HG02798 (cell line): Measurements from ENCODE around the gene ANO8.
"Not testable (repeated sequence)": the region's sequence is repeated elsewhere in the genome, so short reads cannot be mapped to it uniquely, and the experiment has no call there.

Experiments
- ATAC-seq: cut with Tn5 transposase; IDR thresholded peaks from one replicate; pipeline ENCODE4 v1.9.1; 2021; ENCODE audit warnings: mild to moderate bottlenecking; ENCODE audit not compliant: unreplicated experiment, poor library complexity

The ANO8 gene, protein sequence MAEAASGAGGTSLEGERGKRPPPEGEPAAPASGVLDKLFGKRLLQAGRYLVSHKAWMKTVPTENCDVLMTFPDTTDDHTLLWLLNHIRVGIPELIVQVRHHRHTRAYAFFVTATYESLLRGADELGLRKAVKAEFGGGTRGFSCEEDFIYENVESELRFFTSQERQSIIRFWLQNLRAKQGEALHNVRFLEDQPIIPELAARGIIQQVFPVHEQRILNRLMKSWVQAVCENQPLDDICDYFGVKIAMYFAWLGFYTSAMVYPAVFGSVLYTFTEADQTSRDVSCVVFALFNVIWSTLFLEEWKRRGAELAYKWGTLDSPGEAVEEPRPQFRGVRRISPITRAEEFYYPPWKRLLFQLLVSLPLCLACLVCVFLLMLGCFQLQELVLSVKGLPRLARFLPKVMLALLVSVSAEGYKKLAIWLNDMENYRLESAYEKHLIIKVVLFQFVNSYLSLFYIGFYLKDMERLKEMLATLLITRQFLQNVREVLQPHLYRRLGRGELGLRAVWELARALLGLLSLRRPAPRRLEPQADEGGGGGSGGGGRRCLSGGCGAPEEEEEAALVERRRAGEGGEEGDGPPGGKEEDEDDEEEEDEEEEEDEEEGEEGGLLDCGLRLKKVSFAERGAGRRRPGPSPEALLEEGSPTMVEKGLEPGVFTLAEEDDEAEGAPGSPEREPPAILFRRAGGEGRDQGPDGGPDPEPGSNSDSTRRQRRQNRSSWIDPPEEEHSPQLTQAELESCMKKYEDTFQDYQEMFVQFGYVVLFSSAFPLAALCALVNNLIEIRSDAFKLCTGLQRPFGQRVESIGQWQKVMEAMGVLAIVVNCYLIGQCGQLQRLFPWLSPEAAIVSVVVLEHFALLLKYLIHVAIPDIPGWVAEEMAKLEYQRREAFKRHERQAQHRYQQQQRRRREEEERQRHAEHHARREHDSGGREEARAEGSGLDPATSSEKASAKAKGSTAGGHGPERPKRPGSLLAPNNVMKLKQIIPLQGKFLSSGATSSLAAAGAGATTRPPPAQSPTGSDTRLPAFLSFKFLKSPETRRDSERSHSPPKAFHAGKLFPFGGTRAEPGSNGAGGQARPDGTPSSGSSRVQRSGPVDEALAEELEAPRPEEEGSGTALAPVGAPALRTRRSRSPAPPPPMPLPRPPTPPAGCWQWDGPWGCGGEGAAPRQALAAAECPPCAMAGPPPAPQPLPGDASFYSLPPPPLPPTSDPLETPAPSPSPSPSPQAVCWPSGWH

DNA sequence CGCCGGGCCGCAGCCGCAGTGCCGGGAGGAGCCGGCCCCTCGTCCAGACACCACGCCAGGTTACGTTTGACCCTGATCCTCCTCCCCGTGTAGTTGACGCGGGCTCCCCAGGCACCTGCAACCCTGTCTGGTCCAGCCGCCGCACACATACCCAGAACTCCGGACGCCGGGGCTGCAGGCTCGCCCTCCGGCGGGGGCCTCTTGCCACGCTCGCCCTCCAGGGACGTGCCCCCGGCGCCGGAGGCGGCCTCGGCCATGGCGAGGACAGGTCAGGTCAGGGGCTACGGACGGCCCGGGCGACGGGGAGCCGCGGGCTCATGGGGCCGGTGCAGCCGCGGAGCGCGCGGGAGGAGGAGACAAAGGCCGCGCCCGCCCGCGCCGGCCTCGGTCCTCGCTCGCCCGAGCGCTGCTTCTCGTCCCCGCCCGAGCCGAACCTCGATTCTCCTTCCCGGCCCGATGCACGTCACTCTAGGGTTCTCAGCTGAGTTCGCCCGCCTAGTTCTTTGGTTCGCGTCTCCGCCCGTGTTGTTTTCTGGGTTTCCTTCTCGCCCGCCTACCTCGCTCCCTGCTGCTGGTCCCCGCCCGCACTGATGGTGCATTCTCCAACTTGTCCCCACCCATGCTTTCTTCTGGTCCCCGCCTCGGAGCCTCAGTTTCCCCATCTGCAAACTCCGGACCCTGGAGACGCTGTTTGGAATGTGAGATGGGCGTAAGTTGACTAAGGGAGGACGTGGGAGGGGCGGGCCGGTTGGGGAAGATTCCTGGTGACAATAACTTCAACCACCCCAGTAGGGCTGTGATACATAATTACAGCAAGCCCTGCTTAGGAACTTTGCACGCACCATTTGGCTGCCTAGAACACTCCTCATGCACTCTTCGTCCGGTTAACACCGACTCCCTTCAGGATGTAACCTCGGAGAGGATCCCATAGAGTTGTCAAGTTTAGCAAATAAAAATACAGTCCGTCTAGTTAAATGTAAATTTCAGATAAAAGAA, at the start of gene ANO8:
TSS of gene ANO8 (minus strand) at position 442 of the 996 bp plus-strand sequence. CDS start at position 257, 185 bp downstream.
- peak; percentile 58 for ATAC-seq

DNA sequence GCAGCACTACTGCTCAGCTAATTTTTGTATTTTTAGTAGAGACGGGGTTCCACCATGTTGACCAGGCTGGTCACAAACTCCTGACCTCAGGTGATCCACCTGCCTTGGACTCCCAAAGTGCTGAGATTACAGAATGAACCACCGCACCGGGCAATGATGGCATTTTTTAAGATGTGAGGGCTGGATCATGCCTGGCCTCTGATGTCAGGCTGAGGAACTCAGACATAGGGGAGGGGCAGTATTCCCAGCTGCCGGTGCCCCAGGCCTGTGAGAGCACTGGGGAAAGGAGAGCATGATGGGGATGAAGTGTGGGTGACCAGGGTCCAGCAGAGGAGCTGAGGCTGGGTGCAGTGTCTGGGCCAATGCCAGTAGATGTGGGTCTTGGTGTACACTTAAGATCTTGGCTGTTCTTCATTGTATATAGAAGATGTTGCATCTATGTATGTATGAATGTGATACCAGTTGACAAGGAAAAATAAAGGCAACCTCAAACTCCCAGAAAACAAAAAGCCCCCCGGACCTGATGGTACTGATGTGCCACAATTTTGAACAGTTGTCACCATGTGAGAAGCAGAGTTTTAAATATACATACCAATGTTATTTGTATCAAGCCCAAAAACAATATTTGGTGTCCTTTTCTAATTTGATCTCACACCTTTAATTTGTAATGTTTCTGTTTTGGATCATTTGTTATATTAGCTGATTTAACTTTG, 45.9 kb upstream of the ANO8 start:
- ATAC-seq = no peak

DNA sequence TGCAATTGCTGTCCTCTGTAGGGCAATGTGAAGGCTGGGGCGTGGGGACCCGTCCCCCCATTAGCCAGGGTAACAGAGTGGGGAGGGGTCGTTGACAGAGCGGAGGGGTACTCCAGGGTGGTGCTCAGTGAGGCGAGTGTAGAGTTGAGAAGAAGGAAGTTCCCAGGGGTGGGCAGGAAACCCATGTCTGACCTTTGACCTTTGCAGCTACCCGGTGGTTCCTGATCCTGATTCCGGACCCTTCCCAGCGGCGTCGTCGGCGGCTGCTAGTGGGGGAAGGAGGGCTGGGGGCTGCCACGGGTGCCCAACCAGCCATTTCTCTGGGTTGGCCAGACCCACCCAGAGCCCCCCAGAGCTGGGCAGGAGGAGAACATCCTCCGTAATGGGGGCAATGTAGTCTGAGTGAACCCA, 44.6 kb upstream of the ANO8 start:
- ATAC-seq = no peak

DNA sequence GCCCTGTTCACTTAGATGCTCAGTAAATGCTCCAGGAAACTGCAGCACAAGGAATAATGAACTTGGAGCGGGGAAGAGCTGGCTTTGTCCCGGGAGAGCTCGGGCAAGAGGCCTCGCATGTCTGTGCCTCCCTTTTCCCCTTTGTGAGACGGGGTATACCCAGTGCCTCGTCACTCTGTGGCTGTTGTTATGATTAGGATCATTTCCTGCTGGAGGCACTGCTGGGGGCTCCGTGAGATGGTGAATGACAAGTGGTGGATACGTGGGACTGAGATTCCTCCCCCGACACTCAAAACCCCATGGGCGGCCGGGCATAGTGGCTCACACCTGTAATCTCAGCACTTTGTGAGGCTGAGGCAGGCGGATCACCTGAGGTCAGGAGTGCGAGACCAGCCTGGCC, 43.6 kb upstream of the ANO8 start:
- ATAC-seq = no peak

GRCh38 chr19:17376935-17377600, 42.4 kb upstream of the ANO8 start, which contains the start of gene PLVAP:
TSS of gene PLVAP (minus strand) at chr19:17377342. CDS start at chr19:17377288, 54 bp downstream.
- no peak for ATAC-seq

DNA sequence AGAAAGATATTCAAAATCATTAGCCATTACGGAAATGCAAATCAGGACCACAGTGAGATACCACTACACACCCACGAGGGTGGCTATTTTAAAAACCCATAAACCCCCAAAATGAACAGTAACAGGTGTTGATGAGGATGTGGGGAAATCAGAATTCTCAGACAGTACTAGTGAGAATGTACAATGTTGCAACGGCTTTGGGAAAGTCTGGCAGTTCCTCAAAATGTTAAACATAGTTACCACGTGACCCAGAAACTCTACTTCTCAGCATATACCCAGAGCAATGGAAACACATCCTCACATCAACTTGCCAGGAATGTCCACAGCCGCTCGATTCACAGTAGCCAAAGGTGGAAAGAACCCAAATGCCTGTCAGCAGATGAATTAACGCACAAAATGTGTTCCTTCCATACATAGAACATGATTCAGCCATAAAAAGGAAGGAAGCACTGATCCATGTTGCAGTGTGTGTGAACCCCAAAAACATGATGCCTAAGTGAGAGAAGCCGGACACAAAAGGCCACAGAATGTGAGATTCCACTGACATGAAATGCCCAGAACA, 35.5 kb upstream of the ANO8 start:
- ATAC-seq = peak; percentile 90

DNA sequence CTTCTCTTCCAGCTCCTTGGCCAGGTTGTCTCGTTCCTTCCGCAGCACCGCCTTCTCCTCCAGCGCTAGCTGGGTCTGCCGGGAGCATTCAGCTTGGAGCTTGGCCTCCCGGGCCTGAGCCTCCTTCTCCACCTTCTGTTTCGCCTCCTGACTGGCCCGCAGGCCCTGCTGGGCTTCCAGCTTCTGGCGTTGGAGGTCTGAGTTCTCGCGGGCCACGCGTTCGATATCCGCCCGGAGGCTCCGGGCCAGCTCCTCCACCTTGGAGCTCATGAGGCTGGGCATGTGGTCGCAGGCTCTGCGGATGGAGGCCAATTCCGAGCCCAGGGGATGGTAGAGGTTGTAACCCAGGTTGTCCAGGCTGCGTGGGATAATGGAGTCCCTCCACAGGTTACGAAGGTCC, 30.7 kb upstream of the ANO8 start:
- ATAC-seq = no peak

GRCh38 chr19:17363852-17364605, 29.4 kb upstream of the ANO8 start:
- not testable (repeated sequence) for ATAC-seq

DNA sequence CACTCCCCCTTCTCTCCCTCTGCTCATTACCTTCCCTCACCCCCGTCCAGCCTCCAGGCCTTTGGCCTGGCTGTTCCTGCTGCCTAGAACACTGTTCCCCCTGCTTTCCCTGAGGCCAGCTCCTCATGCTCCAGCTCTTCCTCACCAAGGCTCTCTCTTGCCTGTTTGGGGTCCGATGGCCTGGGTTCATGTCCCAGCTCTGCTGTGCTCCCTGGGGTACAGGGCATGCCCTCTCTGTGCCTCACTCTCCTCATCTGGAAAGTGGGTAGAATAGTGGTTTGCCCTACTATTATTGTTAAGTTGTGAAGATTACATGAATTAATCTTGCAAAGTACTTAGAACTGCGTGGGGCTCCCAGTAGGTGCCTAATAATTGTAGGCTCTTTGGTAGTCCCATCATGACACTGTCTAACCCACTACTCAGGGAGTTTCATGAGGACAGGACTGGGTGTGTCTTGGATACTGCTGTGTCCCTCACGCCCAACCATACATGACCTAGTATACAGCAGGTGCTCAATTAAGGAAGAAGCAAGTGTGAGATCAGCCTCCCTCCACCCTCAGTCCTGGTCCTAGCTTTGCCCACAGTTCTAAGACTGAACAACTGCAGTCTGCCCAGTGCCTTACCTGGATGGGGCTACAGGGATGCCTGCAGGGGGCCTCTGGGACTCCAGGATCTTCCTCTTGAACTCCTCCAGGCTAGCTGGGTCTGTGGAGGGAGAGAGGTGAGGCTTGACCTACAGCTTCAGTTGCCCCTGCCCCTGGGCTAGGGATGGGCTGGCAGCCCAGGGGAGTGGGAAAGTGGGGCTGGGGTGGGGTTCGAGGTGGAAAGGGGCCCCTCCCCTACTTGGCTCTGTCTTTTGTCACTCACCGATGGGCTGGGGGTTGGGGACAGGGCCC, 25.5 kb upstream of the ANO8 start:
- no peak for ATAC-seq

DNA sequence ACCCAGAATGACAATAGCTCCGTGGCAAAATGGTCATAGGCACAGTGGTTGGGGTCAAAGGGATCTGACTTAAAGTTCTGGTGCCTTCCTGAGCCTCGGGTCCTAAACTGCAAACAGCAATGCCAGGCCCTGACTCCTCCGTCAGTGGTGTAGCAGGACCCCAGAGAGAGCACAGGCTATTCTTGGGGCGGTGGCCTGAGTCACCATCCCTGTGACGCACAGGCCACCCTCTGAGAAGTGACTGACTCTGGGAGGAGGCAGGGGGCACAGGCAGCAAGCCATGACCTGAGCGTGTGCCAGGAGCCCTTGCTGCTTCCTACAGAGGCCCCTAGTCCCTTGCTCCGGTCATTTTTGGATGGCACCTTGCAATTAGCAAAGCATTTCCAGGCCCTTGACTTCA, 23.7 kb upstream of the ANO8 start:
- no peak for ATAC-seq

DNA sequence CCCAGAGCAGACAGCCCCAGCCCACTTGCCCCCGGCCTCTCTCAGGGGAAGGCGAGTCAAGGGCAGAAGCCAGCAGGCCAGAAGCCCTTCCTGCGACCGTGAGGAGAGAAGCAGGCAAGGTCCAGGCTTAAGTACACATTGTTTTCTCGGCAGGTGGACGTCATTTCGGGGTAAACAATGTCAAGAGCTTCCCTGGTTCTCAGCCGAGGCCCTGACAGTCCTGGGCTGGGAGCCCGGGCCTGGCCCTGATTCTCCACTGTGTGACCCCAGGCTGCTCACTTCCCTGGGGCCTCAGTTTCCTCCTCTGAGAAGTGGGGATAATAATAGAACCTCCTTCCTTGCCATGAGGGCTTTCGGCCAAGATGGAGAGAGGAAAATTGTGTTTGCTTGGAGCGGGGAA, 23.1 kb upstream of the ANO8 start:
- ATAC-seq = no peak

DNA sequence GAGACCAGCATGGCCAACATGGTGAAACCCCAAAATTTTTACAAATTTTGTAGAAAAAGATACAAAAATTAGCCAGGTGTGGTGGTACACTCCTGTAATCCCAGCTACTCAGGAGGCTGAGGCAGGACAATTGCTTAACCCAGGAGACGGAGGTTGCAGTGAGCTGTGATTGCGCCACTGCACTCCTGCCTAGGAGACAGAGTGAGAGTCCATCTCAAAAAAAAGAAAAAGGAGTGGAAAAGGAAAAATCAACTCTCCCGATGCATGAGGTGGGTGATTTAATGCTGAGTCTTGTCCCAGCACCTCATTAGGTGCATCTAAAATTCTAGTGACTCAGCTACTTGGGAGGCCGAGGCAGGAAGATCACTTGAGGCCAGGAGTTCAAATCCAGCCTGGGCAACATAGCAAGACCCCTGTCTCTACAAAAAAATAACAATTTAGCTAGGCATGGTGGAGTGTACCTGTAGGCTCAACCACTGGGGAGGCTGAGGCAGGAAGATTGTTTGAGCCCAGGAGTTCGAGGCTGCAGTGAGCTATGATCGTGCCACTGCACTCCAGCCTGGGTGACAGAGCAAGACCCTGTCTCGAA, 22.5 kb upstream of the ANO8 start:
- ATAC-seq = no peak

DNA sequence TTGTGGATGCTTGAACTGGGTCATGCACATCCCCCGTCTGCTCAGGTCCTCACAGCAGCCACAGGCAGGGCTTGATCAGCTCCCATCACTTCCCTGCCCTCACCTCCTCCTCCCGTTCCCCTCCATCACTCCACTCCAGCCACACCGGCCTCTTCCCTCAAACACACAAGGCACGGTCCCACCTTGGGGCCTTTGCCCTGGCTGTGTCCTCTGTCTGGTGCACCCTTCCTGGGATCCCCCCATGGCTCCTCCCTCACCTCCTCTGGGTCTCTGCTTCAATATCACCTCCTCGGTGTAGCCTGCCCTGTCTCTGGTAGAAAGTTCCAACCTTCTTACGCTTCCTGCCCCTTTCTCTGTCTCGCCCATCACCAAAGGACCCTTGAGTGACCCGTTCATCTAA, 18.7 kb upstream of the ANO8 start:
- no peak for ATAC-seq

DNA sequence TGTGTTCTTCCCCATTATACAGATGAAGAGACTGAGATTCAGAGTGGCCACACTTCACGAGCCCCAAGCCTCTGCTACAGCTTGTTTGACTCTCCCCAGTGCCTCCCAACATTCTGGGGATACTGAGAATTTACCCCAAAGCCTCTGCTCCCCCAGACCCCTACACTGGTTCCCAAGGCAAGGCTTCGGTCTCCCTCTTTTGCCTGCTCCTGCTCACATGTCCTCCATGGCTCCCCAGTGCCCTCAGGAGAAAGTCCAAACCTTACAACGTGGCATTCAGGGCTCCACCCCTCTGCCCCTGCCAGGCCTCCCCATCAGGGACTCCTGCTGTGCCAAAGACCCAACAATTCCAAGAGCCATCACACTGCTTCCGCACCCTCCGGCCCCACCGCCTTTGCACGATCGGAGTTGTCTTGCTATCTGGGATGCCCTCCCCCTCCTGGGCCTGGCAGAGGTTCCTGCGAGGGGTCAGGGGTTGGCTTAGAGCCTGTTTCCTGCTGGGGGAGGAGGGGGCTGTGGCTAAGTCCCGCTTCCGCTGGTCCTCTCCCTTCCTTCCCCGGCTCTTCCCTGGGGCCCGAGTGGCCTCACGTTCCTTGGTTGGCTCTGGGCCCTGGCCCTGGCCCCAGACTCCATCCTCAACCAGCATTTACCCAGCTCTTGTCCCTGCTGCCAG, 18.1 kb upstream of the ANO8 start:
- ATAC-seq = no peak

GRCh38 chr19:17351815-17352435, 17.3 kb upstream of the ANO8 start:
- ATAC-seq = no peak
